K562 (cell line): ENCODE data around the gene SELENOM. TPM values are rescaled to one million over a fixed set of nuclear protein-coding genes. Genes with fewer than 3 reads are reported as not detected.

Experiments used
- ATF3 ChIP-seq, 2 experiments: fragments of 450-650 bp in 1 of 2; sonication (generic) in 1 of 2; formaldehyde crosslinking in 1 of 2; IDR thresholded peaks in 1 of 2; conservative IDR thresholded peaks in 1 of 2; 2 replicates each; pipeline versions ENCODE4 v1.6.1 to v1.8.1; 2016 to 2023; ENCODE audit warnings: mild to moderate bottlenecking in 2 of 2, moderate library complexity in 2 of 2, inconsistent platforms in 1 of 2, missing genetic modification reagents in 1 of 2
- BCLAF1 ChIP-seq, 2 experiments: fragments of 450-650 bp in 1 of 2; IDR thresholded peaks; 2 replicates each; pipeline ENCODE4 v1.6.1; 2011 to 2017; ENCODE audit warnings: low read depth in 2 of 2, antibody characterized with exemption in 1 of 2, borderline replicate concordance in 1 of 2, low read length in 1 of 2, mild to moderate bottlenecking in 1 of 2, mixed read lengths in 1 of 2; ENCODE audit not compliant: control insufficient read depth in 1 of 2
- CCNT2 ChIP-seq: IDR thresholded peaks from 2 replicates; pipeline ENCODE4 v1.6.1; 2011; ENCODE audit warnings: borderline replicate concordance, low read depth, mild to moderate bottlenecking, moderate library complexity, mixed read lengths, low read length; ENCODE audit not compliant: insufficient read length; ENCODE audit errors: extremely low read depth
- CEBPG ChIP-seq, 3 experiments: fragments of 200-800 bp in 1 of 3; sonication (Bioruptor generic) in 1 of 3; sonication (generic) in 1 of 3; formaldehyde crosslinking in 1 of 3; IDR thresholded peaks in 2 of 3; conservative IDR thresholded peaks in 1 of 3; 2 replicates each; pipeline versions ENCODE4 v1.6.1 to v1.8.0; 2016 to 2022; ENCODE audit warnings: missing compliant biosample characterization in 2 of 3, missing genetic modification characterization in 2 of 3, mild to moderate bottlenecking in 1 of 3, missing genetic modification reagents in 1 of 3
- CHAMP1 ChIP-seq: fragments of 450-650 bp; IDR thresholded peaks from 2 replicates; pipeline ENCODE4 v1.6.1; 2016; ENCODE audit warnings: mild to moderate bottlenecking
- DEAF1 ChIP-seq: fragments of 450-650 bp; formaldehyde crosslinking; IDR thresholded peaks from 2 replicates; pipeline ENCODE4 v1.4.0; 2020; ENCODE audit warnings: mild to moderate bottlenecking, moderate library complexity
- ELF1 ChIP-seq: fragments of 200-800 bp; sonication (Bioruptor generic); IDR thresholded peaks from 2 replicates; pipeline ENCODE4 v1.6.1; 2016; ENCODE audit warnings: missing genetic modification characterization, missing compliant biosample characterization
- FOXJ3 ChIP-seq: sonication (generic); formaldehyde crosslinking; IDR thresholded peaks from 2 replicates; pipeline ENCODE4 v1.4.0; 2020; ENCODE audit warnings: mild to moderate bottlenecking, missing genetic modification reagents
- GMEB1 ChIP-seq: fragments of 250-450 bp; sonication (Bioruptor Pico); IDR thresholded peaks from 2 replicates; pipeline ENCODE4 v1.4.0; 2020; ENCODE audit warnings: mild to moderate bottlenecking
- GTF2B ChIP-seq: IDR thresholded peaks from 2 replicates; pipeline ENCODE4 v1.6.1; 2011; ENCODE audit not compliant: insufficient read length; ENCODE audit errors: extremely low read depth
- RFX5 ChIP-seq: IDR thresholded peaks from 2 replicates; pipeline ENCODE4 v1.6.1; 2011; ENCODE audit warnings: low read depth, mild to moderate bottlenecking, improper control_type of control experiment, low read length
- SPI1 ChIP-seq: IDR thresholded peaks from 2 replicates; pipeline ENCODE4 v1.6.1; 2011; ENCODE audit warnings: low read depth, low read length, control low read depth, borderline replicate concordance
- SRSF9 ChIP-seq: fragments of 200-400 bp; formaldehyde crosslinking; IDR thresholded peaks from 2 replicates; pipeline ENCODE4 v1.6.1; 2017; ENCODE audit warnings: low read depth, low read length, borderline replicate concordance
- TCFL5 ChIP-seq: fragments of 250-450 bp; sonication (Bioruptor Pico); conservative IDR thresholded peaks from 2 replicates; pipeline ENCODE4 v1.6.1; 2021; ENCODE audit warnings: mild to moderate bottlenecking, moderate library complexity, matching md5 sums
- polyA plus RNA-seq, 8 experiments: library from polyadenylated mRNA; depleted of rRNA in 4 of 8; stranded (reverse) in 5 of 8; unstranded in 3 of 8; fragments of >200 nt; fragmentation: Nextera tagmentation in 2 of 8; fragmentation: Illumina TruSeq in 1 of 8; extraction: Ambion mirVana in 2 of 8; extraction: Trizol in 1 of 8; gene quantifications; 2 replicates each; pipeline versions ENCODE4 v1.2.1 to v1.2.3, GENCODE V29; 2011 to 2014; ENCODE audit warnings: inconsistent platforms in 1 of 8, missing spikeins in 1 of 8
- total RNA-seq, 7 experiments: library from RNA; depleted of rRNA in 6 of 7; stranded (reverse); fragments of >200 nt in 6 of 7; fragmentation: Illumina TruSeq in 2 of 7; extraction: Trizol in 2 of 7; gene quantifications; 2 replicates each; pipeline versions ENCODE4 v1.2.1 to v1.2.3, GENCODE V29; 2011 to 2021; ENCODE audit warnings: low replicate concordance in 1 of 7

Gene SELENOM
- total and polyA plus RNA-seq, 9 of the 15 experiments (the other 6 are each of a cell fraction or from before 2014, with no cell fraction given): 1.2 to 10.6 (median 3.7) TPM

GRCh38 chr22:31148953-31149627, 41.7 kb upstream of the SELENOM start (continued):
- TF ChIP-seq GMEB1 (CRISPR knock-in tag): no peak
- no peak for TF ChIP-seq CHAMP1
- TF ChIP-seq CCNT2: no peak
- no peak for TF ChIP-seq SRSF9
- no peak for TF ChIP-seq GTF2B
- no peak for TF ChIP-seq ELF1
- no peak for TF ChIP-seq TCFL5 (CRISPR knock-in tag)
- no peak for TF ChIP-seq ATF3 (IDR thresholded peaks at IDR 0.05)
- no peak for TF ChIP-seq ATF3 (CRISPR knock-in tag; conservative IDR thresholded peaks at IDR 0.05)
- no peak for TF ChIP-seq RFX5
- TF ChIP-seq CEBPG (CRISPR knock-in tag; IDR thresholded peaks at IDR 0.05): no peak
- no peak for TF ChIP-seq CEBPG (tag; conservative IDR thresholded peaks at IDR 0.05 in 1 of 2, IDR thresholded peaks at IDR 0.05 in 1 of 2)
- peak; percentile 64; the same call in 1 of the 2 replicates for TF ChIP-seq SPI1
- TF ChIP-seq BCLAF1 (IDR thresholded peaks at IDR 0.05; ENCODE audit: borderline replicate concordance in 1 of 2, control insufficient read depth in 1 of 2, low read depth in 2 of 2, low read length in 1 of 2): no peak
- no peak for TF ChIP-seq FOXJ3 (CRISPR knock-in tag)
- peak; percentile 80 for TF ChIP-seq DEAF1 (CRISPR knock-in tag)
